ENCODE measurements around the gene MTSS2. TPM values are rescaled to one million over a fixed set of nuclear protein-coding genes. Genes with fewer than 3 reads are reported as not detected.

MTSS2 gene
- total RNA-seq, 1 donor from 2014 or later, result 82.6 TPM

DNA sequence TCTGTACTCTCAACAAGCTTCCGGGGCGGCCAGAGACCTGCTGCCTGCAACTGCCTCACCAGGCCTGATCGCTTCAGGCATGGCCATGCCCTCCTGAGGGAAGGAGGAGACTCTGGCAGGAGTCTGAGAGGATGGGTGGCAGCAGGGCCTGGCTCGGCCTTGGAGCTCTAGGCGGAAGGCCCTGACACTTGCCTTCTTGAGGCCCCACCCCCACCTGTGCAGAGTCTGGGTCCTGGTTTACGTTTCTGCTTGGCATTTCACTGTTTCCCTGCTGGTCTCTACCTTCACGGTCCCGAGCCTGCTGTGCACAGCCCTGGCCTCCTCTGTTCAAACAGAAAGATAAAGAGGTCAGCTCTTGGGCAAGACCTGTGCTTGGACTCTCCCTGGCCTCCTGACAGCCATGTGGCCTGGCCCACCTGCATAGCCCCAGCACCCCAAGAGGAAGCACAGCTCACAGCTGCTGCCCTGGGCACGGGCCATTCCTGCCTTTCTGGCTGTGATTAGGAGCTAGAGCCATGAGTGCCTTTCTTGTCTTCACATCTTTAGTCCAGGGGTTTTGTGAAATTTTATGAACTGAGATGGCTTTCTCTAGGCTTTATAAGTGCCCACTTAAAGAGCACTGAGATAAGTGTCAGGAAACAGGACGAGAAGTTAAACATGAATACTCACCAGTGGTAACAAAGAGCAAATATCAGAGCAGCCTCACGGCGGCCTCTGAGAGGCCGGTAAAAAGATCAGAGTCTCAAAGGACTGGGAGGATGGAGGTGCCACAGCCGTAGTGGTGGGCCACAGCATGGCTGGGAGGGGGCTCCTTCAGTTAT, 25.6 kb upstream of the MTSS2 start:
- DNase-seq (ENCODE audit: low spot score), result no peak
- H3K4me1 Mint-ChIP-seq (ENCODE audit: unreplicated experiment), result peaks cover 70% of the 10 kb centered on the region
- TF ChIP-seq, protein P1, sequence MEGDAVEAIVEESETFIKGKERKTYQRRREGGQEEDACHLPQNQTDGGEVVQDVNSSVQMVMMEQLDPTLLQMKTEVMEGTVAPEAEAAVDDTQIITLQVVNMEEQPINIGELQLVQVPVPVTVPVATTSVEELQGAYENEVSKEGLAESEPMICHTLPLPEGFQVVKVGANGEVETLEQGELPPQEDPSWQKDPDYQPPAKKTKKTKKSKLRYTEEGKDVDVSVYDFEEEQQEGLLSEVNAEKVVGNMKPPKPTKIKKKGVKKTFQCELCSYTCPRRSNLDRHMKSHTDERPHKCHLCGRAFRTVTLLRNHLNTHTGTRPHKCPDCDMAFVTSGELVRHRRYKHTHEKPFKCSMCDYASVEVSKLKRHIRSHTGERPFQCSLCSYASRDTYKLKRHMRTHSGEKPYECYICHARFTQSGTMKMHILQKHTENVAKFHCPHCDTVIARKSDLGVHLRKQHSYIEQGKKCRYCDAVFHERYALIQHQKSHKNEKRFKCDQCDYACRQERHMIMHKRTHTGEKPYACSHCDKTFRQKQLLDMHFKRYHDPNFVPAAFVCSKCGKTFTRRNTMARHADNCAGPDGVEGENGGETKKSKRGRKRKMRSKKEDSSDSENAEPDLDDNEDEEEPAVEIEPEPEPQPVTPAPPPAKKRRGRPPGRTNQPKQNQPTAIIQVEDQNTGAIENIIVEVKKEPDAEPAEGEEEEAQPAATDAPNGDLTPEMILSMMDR (IDR thresholded peaks at IDR 0.05; ENCODE audit: unreplicated experiment), result no peak
- no peaks in the 10 kb centered on the region for H3K36me3 Mint-ChIP-seq (ENCODE audit: low read depth, unreplicated experiment)
- H3K4me3 Mint-ChIP-seq (ENCODE audit: unreplicated experiment), result no peak overlapping the region
- H3K27ac Mint-ChIP-seq (ENCODE audit: unreplicated experiment), result peak overlapping the region; percentile 25
- peaks cover 5% of the 10 kb centered on the region for H3K27me3 Mint-ChIP-seq (ENCODE audit: unreplicated experiment)
- H3K9me3 Mint-ChIP-seq (ENCODE audit: unreplicated experiment), result no peaks in the 10 kb centered on the region

DNA sequence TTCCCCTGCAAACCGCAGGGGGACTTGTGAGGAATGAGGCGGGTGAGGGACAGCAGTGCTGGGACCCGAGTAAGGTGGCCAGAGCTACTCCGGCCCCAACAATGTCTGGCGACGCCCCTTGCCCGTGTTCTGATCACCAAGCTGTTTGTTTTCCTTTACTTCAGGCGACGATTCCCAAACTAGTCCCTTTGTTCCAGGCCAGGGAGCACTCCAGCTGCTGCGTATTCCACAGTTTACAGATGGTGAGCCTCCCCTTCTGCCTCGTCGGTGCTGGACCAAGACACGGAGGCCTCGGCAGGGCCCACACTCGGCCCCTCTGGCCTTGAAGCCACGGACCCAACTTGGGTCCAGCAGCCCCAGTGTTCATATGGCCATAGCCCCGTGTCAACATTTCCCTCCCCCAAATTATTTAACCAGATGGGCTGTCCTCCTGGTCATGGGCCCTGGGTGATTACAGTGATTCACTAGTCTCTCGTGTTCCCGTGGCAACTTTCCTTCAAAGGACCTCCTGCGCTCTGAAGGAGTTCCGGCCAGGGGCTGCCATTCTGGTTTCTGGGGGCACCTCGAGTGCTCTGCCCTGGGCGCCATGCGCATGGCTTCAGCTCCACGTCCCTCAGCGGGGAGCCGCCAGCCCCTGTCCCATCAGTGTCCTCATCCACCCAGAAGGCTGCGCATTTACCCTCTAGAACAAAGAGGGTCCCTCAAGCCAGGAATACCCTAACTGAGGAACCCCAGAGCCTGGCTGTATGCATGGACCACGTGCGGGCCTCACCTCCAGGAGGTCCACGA, 24.8 kb upstream of the MTSS2 start:
- H3K4me3 Mint-ChIP-seq (ENCODE audit: unreplicated experiment), result peak overlapping the region; percentile 29
- H3K4me1 Mint-ChIP-seq (ENCODE audit: unreplicated experiment), result peaks cover 69% of the 10 kb centered on the region
- no peaks in the 10 kb centered on the region for H3K36me3 Mint-ChIP-seq (ENCODE audit: low read depth, unreplicated experiment)
- peaks cover 5% of the 10 kb centered on the region for H3K27me3 Mint-ChIP-seq (ENCODE audit: unreplicated experiment)
- no peak for DNase-seq (ENCODE audit: low spot score)
- TF ChIP-seq, protein P1 (IDR thresholded peaks at IDR 0.05; ENCODE audit: unreplicated experiment), result no peak
- no peaks in the 10 kb centered on the region for H3K9me3 Mint-ChIP-seq (ENCODE audit: unreplicated experiment)
- H3K27ac Mint-ChIP-seq (ENCODE audit: unreplicated experiment), result no peak overlapping the region

DNA sequence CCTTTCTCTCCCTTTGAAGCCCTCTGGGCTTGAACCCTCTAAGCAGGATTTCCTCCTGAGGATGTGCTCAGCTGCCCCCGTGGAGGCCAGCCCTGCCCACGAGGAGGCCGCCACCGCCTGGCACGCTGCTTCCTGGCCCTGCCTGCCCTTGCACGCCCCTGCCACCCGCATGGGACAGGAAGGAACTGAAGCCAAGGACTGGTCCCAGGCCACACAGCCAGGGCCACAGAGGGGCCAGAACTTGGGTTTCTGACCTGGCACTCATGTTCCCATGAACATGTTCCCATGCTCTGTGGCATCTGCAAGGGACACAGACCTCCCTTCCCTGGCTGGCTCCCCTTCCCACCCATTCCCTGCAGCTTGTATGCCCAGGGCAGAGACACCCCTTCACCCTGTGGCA, 24.1 kb upstream of the MTSS2 start:
- TF ChIP-seq, protein P1 (IDR thresholded peaks at IDR 0.05; ENCODE audit: unreplicated experiment), result no peak
- peaks cover 62% of the 10 kb centered on the region for H3K4me1 Mint-ChIP-seq (ENCODE audit: unreplicated experiment)
- no peaks in the 10 kb centered on the region for H3K36me3 Mint-ChIP-seq (ENCODE audit: low read depth, unreplicated experiment)
- no peak overlapping the region for H3K27ac Mint-ChIP-seq (ENCODE audit: unreplicated experiment)
- DNase-seq (ENCODE audit: low spot score), result no peak
- no peaks in the 10 kb centered on the region for H3K9me3 Mint-ChIP-seq (ENCODE audit: unreplicated experiment)
- H3K27me3 Mint-ChIP-seq (ENCODE audit: unreplicated experiment), result peaks cover 5% of the 10 kb centered on the region
- H3K4me3 Mint-ChIP-seq (ENCODE audit: unreplicated experiment), result no peak overlapping the region

DNA sequence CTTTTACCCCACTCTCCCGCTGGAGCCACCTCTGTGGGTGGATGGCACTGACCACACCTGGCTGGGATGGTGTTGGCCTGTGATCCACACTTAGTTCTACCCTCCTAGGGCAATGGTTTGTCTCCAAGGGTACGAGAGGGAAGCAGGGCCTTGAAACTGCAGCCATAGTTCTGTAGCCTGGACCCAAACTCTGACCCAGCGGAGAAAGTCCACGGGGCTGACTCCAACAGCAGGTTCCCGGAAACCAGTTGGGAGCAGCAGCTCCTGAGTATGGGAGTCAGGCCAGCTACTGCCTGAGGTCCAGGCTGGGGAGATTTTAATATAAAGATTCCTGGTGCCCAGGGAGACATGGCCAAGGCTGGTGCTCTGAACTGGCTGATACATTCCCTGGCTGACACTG, 23.6 kb upstream of the MTSS2 start:
- TF ChIP-seq, protein P1 (IDR thresholded peaks at IDR 0.05; ENCODE audit: unreplicated experiment), result no peak
- Mint-ChIP-seq H3K9me3 (ENCODE audit: unreplicated experiment) (no peaks in the 10 kb centered on the region), H3K4me1 (ENCODE audit: unreplicated experiment) (peaks cover 57% of the 10 kb centered on the region), H3K4me3 (ENCODE audit: unreplicated experiment) (no peak overlapping the region), H3K36me3 (ENCODE audit: low read depth, unreplicated experiment) (no peaks in the 10 kb centered on the region), H3K27me3 (ENCODE audit: unreplicated experiment) (peaks cover 5% of the 10 kb centered on the region), H3K27ac (ENCODE audit: unreplicated experiment) (no peak overlapping the region)
- DNase-seq (ENCODE audit: low spot score), result no peak
